Panc1 (cell line): ENCODE results near the gene PHETA2. TPM values are rescaled to one million over a fixed set of nuclear protein-coding genes. Genes with fewer than 3 reads are reported as not detected.

ENCODE experiments used
- ATAC-seq: fragments of 200-7000 bp; cut with Tn5 transposase; 2 replicates; pipeline ENCODE4 v1.9.1; 2020; ENCODE audit warnings: mild to moderate bottlenecking, moderate library complexity
- BruUV-seq: library from RNA; stranded (reverse); fragments of 400-500 nt; replicated peaks from 2 replicates; lab custom pipeline; 2021; lab: Mats Ljungman, UMichigan
- CTCF ChIA-PET: fragments of 300-600 bp; sonication (Branson Sonifier 250); formaldehyde crosslinking; loops from one replicate; lab custom pipeline; 2022; ENCODE audit warnings: antibody characterized with exemption; lab: Charles Lee
- POLR2A ChIA-PET: fragments of 300-600 bp; sonication (Branson Sonifier 250); formaldehyde crosslinking; loops from one replicate; lab custom pipeline; 2022; ENCODE audit warnings: antibody characterized with exemption; lab: Charles Lee
- DNase-seq: peaks from one replicate; pipeline ENCODE4 v3.0.0-alpha.2; 2010; ENCODE audit warnings: low read depth, low spot score
- H3K27ac ChIP-seq: 2 replicates; pipeline ENCODE4 v1.5.1; 2011; ENCODE audit warnings: mild to moderate bottlenecking, low read length, inconsistent platforms
- H3K27me3 ChIP-seq: fragments of 200-500 bp; sonication (Bioruptor generic); 2 replicates; pipeline ENCODE4 v1.6.0; 2014; ENCODE audit warnings: low read length, inconsistent platforms; ENCODE audit not compliant: control insufficient read depth, insufficient read depth
- H3K36me3 ChIP-seq: fragments of 200-500 bp; sonication (Bioruptor generic); 2 replicates; pipeline ENCODE4 v1.5.1; 2014; ENCODE audit warnings: inconsistent platforms, mild to moderate bottlenecking, low read length, moderate library complexity; ENCODE audit not compliant: control insufficient read depth, insufficient read depth
- H3K4me1 ChIP-seq: 2 replicates; pipeline ENCODE4 v1.5.1; 2011; ENCODE audit warnings: inconsistent platforms, mild to moderate bottlenecking, low read length, moderate library complexity; ENCODE audit not compliant: control insufficient read depth, insufficient read depth
- H3K4me3 ChIP-seq, 2 experiments: 2 replicates each; pipeline ENCODE4 v1.5.1; 2011 to 2012; ENCODE audit warnings: low read depth in 2 of 2, low read length in 2 of 2, mild to moderate bottlenecking in 2 of 2, inconsistent platforms in 1 of 2, moderate library complexity in 1 of 2
- H3K9me3 ChIP-seq: fragments of 200-500 bp; sonication (Bioruptor generic); 2 replicates; pipeline ENCODE4 v1.5.1; 2014; ENCODE audit warnings: low read depth, mild to moderate bottlenecking, inconsistent platforms, low read length, moderate library complexity; ENCODE audit not compliant: control insufficient read depth, insufficient read depth
- POLR2AphosphoS5 ChIP-seq: IDR thresholded peaks from 2 replicates; pipeline ENCODE4 v1.6.1; 2012; ENCODE audit warnings: mild to moderate bottlenecking, low read depth, low read length, moderate library complexity
- REST ChIP-seq, 2 experiments: IDR thresholded peaks; 2 replicates each; pipeline ENCODE4 v1.6.1; 2011 to 2012; ENCODE audit warnings: low read depth in 2 of 2, control low read depth in 1 of 2, low read length in 1 of 2, mild to moderate bottlenecking in 1 of 2, moderate library complexity in 1 of 2; ENCODE audit not compliant: insufficient read depth in 1 of 2
- SIN3A ChIP-seq: IDR thresholded peaks from 2 replicates; pipeline ENCODE4 v1.6.1; 2012; ENCODE audit warnings: low read depth, mild to moderate bottlenecking, low read length, moderate library complexity, borderline replicate concordance; ENCODE audit not compliant: insufficient read depth
- TCF7L2 ChIP-seq: IDR thresholded peaks from 2 replicates; pipeline ENCODE4 v1.6.1; 2011; ENCODE audit warnings: mild to moderate bottlenecking, low read depth, low read length, inconsistent platforms
- in situ Hi-C: cut with HindIII; loops from 2 replicates; pipeline ENCODE4 v1.10.0; 2016; ENCODE audit warnings: low sequenced_read_pairs, low pct_unique_long_range_greater_than_20kb
- intact Hi-C: fragments of 100-400 bp; cut with micrococcal nuclease; formaldehyde crosslinking; loops from one replicate; pipeline ENCODE4 v1.10.0; 2022; ENCODE audit not compliant: unreplicated experiment
- total RNA-seq: library from RNA; stranded (reverse); gene quantifications from one replicate; pipeline ENCODE4 v1.2.1, GENCODE V29; 2021; ENCODE audit not compliant: unreplicated experiment
- TF ChIP-seq, protein P1 (sequence below): fragments of 450-650 bp; IDR thresholded peaks from 2 replicates; pipeline ENCODE4 v1.5.1; 2017; ENCODE audit warnings: mild to moderate bottlenecking

Gene PHETA2
- total RNA-seq, 1 experiment from 2014 or later, result 1.3 TPM

DNA sequence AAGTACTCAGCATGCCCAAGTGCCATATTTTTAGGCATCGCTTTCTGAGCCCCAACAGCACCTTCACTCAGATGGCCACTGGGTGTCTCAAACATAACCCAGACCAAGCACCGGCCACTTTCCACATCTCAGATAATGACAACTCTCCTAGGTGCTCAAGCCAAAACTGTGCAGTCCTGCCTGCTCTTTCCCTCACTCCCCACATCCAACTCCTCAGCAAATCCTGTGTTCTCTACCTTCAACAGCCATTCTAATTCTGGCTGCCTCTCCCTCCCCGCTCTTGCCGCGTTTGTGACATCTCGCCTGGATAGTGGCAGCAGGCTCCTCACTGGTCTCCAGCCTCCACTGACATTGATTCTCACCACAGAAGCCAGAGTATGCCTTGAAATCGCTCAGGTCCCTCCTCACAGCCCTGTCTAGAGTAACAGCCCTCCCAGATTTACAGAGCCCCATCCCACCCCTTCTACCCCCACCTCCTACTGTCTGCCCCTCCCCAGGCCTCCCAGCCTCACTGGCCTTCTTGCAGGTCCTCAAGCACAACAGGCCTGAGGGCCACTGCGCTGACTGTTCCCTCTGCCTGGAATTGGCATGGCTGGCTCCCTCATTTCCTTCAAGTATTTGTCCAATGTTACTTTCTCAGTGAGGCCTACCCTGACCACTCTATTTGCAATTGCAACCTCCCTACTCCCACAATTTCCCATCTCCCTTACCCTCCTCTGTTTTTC lies 1.3 kb upstream of the PHETA2 start:
- no peak overlapping the region for H3K27ac ChIP-seq
- H3K9me3 ChIP-seq, result no peaks in the 10 kb centered on the region
- no peak for TF ChIP-seq REST (IDR thresholded peaks at IDR 0.05; ENCODE audit: insufficient read depth in 1 of 2, low read depth in 2 of 2, low read length in 1 of 2)
- TF ChIP-seq SIN3A, result no peak
- TF ChIP-seq TCF7L2, result no peak
- TF ChIP-seq, protein P1, sequence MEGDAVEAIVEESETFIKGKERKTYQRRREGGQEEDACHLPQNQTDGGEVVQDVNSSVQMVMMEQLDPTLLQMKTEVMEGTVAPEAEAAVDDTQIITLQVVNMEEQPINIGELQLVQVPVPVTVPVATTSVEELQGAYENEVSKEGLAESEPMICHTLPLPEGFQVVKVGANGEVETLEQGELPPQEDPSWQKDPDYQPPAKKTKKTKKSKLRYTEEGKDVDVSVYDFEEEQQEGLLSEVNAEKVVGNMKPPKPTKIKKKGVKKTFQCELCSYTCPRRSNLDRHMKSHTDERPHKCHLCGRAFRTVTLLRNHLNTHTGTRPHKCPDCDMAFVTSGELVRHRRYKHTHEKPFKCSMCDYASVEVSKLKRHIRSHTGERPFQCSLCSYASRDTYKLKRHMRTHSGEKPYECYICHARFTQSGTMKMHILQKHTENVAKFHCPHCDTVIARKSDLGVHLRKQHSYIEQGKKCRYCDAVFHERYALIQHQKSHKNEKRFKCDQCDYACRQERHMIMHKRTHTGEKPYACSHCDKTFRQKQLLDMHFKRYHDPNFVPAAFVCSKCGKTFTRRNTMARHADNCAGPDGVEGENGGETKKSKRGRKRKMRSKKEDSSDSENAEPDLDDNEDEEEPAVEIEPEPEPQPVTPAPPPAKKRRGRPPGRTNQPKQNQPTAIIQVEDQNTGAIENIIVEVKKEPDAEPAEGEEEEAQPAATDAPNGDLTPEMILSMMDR, result no peak
- TF ChIP-seq POLR2AphosphoS5, result no peak
- CTCF ChIA-PET, result no interaction called here
- H3K36me3 ChIP-seq, result no peaks in the 10 kb centered on the region
- ATAC-seq (no peak), DNase-seq (no peak)
- POLR2A ChIA-PET, result no interaction called here
- BruUV-seq, result no TSS peak
- in situ Hi-C loops (no loop called here), intact Hi-C loops (loop anchor here (5.0 kb wide), 1 partner anchor 105 kb away; the partner anchor contains the start of gene SEPTIN3)
- H3K27me3 ChIP-seq, result no peaks in the 10 kb centered on the region
- H3K4me3 ChIP-seq, result no peak overlapping the region
- H3K4me1 ChIP-seq, result no peaks in the 10 kb centered on the region

DNA sequence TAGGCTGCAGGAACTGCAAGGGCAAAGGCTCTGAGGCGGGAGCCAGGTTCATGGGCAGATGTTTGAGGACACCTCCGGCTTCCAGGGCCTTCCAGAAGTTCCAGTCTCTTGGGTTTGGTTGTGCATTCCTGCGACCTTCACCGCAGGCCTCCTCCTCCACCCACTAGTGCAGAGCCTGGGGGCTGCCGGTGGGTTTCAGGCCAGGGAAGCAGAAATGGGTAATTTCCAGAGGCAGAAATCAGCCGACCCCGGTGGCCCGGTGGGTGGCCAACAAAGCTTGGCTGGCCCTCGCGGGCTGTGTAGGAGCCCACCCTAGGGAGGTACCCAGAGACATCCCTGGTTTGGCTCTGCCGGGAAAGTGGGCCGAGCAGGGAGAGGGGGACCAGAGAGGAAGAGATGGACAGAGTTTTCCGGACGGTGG lies 417 bp upstream of the PHETA2 start:
- Histone ChIP-seq H3K36me3 (no peaks in the 10 kb centered on the region), H3K9me3 (no peaks in the 10 kb centered on the region), H3K27me3 (no peaks in the 10 kb centered on the region), H3K4me1 (peaks cover 2% of the 10 kb centered on the region), H3K27ac (no peak overlapping the region), H3K4me3 (no peak overlapping the region)
- ChIA-PET POLR2A (no interaction called here), CTCF (no interaction called here)
- DNase-seq (no peak), ATAC-seq (no peak)
- no peak for TF ChIP-seq SIN3A
- no peak for TF ChIP-seq TCF7L2
- no peak for TF ChIP-seq POLR2AphosphoS5
- no peak for TF ChIP-seq REST (IDR thresholded peaks at IDR 0.05; ENCODE audit: insufficient read depth in 1 of 2, low read depth in 2 of 2, low read length in 1 of 2)
- TF ChIP-seq, protein P1, result no peak
- in situ Hi-C loops, result no loop called here
- intact Hi-C loops, result loop anchor here (5.0 kb wide), 1 partner anchor 106 kb away; the partner anchor contains the start of gene SEPTIN3
- BruUV-seq, result no TSS peak
